Activated effector memory CD4-positive, alpha-beta T cell treated with anti-CD3 and anti-CD28 coated beads, Interleukin-2, amount 50 U/mL, for 16 hours (primary cell): ENCODE measurements around the gene PAK6.

Source experiments
- DNase-seq: peaks from one replicate; pipeline ENCODE4 v3.0.0-alpha.2; 2020

The PAK6 gene

DNA sequence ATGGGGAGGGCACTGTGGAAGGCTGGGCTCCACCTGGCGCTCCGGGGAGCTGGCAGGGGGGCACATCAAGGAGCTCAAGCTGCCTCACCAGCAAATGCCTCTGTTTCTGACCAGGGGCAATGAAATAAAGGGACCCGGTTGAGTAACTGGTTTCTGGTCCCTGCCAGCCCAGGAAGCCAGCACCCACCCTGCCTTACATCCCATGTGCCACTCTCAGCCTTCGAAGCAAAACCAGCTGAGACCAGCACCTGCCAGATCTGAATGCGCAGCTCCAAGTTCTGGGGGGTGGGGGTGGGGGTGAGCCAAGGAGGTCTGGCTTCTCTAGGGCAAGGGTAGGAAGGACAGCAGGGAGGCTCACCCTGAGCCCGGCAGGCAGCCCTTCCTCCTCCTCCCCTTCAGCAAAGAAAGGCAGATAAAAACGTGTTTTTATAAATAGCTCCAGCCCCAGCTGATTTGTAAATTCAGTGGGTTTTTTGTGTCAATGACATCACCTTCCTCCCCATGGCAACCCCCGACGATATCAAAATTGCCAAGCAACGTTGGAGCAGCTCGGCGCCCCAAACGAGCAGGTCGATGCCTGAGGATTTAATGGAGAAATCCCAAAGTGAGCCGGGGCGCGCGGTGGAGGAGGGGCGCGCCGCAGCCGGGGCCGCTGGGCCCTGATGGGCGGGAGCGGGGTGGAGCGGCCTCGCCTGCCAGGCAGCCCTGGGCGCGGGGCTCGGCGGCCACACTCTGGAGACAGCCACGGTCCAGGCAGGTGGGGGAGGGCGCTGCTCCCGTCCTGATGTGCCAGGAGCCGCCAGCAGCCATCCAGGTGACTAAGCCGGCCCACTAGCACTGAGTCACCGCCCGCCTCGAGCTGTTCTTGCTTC is at the start of gene PAK6:
Gene PAK6, plus strand, starts transcription at position 532 of the 872 bp plus-strand sequence. CDS start 25,723 bp downstream, outside the sequence.
- DNase-seq: peak; percentile 74

DNA sequence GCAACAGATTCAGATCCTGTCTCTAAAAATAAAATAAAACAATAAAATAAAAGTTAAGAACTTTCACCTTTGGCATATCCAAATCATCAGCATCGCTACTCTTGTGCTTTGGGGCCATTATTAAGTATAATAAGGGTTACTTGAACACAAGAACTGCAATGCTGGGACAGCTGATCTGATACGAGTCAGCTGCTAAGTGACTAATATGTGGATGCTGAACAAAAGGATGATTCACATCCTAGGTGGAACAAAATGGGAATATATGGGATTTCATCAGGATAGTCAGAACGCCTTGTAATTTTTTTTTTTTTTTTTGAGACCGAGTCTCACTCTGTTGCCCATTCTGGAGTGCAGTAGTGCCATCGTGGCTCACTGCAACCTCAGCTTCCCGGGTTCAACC is 48.3 kb upstream of the PAK6 start:
- no peak for DNase-seq

DNA sequence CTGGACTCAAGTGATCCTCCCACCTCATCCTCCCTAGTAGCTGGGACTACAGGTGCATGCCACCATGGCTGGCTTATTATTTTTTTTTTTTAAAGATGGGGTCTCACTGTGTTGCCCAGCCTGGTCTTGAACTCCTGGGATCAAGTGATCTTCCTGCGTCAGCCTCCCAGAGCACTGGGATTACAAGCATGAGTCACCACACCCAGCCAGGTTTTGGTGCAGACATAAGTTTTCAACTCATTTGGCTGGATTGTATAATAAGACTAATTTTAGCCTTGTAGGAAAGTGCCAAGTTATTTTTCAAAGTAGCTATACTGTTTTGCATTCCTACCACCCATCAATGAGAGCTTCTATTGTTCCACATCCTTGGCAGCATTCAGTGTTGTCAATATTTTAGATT is 45.9 kb upstream of the PAK6 start:
- no peak for DNase-seq

DNA sequence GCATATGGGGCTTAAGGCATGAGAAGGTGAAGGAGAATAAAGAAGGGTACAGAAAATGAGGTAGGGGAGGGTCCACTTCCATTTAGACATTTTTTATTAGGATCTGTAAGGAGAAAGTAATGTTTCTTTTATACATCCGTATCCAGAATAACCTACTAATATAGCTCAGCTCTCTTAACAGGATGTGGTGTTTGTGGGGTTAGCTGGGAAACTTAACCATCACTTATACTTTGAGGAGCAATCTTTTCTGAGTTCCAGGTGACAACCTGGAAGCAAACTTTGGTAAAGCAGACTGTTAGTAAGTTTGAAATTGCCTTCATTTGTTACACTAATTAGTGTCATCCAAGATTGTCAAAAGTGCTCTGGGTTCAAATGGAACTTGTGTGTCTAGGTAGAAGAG is 41.4 kb upstream of the PAK6 start:
- no peak for DNase-seq

DNA sequence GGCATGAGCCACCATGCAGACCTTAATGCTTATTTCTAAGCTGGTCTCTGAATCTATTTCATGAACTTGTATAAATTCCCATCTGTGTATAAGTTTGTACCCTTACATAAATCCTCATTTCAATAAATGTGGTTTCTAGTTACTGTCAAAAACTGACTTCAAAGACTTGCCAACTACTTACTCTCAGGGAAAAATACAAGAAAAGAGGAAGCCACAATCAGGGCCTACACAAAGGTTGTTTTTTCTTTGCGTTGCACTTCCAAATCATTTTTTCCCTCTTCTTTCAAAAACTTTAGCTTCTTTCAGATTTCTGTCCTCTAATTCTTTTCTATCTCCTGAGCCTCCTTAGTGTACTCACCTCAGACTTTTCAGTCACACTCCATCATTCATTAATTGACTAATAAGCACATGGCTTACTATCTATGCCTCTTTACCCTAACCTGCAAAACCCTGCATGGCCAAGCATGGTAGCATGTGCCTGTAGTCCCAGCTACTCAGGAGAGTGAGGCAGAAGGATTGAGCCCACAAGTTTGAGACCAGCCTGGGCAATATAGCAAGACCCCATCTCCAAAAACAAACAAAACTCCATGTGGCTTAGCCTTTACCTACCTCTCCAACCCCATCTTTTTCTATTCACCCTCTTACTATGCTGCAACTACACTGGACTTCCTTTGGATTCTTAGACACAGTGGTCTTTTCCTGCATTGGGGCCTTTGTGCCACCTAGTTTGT is 40.3 kb upstream of the PAK6 start:
- no peak for DNase-seq

DNA sequence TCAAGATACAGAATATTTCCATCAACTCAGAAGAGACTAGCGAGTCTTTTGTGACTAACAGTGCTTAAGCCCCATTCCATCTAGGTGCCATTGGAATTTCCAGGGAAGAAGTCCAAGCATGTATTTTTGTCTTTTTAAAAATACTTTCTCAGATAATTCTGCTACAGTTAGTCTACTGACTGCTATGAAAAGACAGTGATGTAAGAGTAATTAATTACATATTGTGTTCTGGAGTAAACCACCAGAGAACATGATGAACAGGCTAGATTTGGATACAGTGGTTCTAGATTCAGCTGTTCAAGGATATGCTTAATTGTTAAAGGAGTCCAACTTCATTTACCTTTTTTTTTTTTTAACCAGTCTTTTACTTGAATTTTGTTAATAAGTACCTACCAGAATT is 34.8 kb upstream of the PAK6 start:
- DNase-seq: no peak

DNA sequence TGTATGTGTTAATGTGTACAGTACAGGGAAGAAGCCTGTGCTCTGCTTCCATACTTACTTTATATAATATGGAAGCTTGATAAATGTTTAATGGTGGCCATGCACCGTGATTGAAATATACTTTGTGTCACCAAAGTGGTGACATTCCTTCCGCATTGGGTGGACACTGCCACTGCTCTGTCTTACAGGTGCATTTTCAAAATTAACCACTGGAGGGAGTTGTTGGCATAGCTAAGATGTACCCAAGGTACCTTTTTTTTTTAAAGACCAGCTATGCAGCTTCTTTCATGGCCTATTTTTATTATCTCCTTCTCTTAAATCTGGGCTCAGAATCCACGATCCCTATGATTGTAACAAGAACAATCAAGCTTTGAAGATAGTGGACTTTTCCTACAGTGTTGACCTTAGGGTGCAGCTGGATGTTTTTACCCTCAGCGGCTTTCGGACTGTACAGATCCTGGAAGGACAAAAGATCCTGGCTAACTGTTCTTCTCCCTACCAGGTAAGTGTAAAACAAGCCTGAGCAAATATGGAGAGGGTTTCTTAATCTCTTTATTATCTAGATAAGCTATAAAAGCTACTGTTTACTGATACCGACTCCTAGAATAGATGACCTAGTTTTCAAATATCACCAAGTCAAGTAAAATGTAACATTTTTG is 21.6 kb upstream of the PAK6 start:
- DNase-seq: no peak

DNA sequence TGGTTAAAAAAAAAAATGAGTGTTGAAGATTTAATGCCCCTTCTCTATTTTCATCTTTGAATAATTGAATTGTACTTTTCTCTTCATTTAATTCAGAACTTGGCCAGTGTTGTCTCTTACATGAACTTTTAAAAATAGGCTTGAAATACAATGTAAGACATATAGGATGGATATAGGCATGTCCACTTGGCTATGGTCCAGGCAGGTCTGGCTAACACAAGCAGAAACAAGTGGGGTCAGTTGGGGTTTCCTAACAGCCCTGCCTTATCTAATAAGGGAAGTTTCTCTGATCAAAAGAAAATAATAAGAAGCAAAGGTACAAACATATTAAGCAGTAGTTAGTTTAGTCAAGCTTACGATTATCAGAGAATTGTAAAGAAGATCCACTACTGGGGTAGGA is 19.1 kb upstream of the PAK6 start:
- DNase-seq: no peak

DNA sequence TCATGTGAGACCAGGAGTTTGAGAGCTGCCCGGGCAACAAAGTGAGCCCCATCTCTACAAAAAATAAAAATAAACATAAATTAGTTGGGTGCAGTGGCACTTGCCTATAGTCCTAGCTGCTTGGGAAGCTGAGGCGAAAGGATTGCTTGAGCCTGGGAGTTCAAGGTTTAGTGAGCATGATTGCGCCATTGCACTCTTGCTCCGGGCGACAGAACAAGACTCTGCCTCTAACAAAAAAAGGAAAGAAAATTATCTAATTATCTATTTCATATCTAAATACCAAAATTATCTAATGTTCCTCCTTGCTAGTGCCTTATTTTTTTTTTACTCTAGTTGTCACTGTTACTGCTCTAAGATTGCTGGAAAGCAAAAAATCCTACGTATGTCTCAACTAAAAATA is 16.7 kb upstream of the PAK6 start:
- no peak for DNase-seq

DNA sequence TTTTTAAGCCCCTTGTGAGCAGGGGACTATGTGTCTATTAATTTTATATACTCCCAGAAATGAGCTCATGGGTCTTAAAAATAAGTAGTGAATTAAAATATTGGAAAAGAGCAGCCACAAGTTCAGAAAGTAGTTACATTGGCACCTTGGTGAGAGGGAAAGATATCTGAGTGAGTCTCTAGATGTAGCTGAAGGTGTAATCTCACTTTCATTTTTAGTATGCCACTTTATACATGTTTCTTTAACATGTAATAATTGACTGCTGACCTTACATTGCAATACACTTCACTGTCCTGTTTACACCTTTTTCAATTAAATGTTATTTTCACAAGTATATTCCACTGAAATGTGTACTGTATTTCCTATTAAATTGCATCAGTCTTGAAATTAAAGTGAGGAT is 12.1 kb upstream of the PAK6 start:
- DNase-seq: no peak

DNA sequence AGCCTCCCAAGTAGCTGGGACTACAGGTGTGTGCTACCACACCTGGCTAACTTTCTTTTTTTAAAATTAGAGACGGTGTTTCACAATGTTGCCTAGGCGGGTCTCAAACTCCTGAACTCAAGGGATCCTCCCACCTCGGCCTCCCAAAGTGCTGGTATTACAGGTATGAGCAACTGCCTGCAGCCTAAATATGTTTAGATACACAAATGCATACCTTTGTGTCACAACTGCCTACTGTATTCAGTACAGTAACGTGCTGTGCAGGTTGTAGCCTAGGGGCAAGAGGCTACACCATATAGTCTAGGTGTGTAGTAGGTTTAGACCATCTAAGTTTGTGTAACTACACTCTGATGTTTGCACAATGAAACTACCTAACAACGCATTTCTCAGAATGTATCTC is 9.5 kb upstream of the PAK6 start:
- no peak for DNase-seq

DNA sequence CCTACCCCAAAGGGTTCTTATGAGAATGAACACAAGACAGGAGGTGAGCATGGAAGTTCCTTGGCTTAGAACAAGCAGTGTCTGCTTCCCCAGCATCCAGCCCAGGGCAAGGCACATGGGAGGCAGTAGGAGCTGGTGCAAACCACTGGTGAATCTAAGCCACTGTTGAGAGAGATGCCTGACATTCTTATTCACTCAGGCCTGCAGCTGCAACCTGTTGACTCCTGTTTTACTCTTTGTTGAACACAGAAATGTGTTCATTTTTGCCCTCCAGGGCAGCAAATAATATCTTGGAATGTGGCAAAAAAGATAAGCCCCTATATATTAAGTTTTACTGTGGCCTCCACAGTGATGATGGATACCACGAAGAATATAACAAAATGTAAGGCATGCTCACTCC is 8.9 kb upstream of the PAK6 start:
- no peak for DNase-seq

DNA sequence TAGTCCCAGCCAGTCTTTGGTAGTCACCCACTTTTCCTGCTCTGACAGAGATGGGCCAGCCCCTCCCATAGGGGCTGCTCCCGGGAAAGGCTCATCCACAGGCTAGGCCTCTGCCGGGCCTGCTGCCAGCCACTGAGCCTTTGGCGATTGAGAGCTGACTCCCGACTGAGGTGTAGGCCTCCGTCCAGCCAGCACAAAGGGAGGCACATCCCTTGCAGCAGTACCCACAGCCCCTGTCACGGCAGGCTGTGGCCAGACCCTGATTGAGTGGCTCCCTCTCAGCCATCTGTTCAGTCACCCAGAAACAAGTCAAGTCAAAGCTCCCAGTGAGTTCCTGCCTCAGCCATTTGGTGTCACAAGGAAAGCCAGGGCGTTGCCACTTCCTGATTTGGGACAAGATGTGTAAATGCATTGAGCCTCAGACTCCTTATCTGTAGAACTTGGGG is 6.2 kb upstream of the PAK6 start:
- no peak for DNase-seq

DNA sequence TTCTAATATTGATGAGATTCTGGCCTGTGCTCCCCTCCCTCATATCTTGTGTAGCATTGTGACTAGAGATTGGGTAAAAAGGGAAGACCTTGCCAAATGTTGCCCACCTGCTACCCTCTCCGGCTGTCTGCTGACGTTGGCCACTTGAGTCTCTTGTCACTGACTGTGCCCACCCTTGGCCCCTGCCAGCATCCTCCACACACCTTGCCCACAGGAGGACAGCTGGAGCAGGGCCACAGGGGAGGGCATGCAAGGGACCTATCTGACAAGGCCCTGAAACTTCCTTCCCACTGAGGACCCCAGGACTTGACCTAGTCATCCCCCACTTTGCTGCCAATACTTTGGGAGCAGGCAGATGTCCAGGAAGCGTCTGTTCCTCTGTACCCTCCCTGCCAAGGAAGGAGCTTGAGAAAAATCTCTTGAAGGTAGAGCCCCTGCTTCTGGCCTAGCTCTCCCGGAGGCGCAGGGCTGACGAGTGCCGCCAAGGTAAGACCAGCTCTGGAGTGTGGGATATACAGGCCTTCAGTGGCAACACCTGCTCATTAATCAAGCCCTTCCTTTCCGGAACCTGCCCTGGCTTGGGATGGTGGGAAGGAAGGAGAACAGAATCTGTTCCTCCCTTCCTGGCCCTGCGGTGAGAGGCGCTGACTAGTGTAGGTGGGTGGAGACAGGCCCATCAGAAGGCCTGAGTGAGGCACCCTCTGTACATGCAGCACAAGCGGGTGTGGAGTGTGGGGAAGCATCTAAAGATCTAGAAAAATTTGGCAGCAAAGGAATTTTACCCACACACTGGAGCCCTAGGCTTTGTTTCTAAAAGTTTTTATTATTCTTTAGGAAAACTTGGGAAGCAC is 4.9 kb upstream of the PAK6 start:
- no peak for DNase-seq

DNA sequence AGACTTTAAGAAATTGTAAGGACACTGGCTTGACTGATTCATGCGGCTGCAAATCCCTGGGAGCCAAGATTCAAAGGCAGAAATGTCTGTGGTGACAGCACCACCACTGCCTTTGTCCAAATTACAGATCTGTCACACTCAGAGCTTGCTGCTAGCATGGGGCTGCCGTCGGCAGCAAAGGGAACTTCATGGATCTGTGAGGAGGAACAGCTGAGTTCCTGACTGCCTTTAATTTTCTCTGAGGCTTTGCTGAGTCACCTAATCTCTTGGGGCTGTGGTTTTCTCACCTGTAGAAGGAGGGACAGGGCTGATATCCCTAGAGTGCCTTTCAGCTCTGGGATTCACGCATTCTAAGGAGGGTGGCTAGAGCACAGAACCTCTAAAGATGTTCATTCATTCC is 4.1 kb upstream of the PAK6 start:
- no peak for DNase-seq

DNA sequence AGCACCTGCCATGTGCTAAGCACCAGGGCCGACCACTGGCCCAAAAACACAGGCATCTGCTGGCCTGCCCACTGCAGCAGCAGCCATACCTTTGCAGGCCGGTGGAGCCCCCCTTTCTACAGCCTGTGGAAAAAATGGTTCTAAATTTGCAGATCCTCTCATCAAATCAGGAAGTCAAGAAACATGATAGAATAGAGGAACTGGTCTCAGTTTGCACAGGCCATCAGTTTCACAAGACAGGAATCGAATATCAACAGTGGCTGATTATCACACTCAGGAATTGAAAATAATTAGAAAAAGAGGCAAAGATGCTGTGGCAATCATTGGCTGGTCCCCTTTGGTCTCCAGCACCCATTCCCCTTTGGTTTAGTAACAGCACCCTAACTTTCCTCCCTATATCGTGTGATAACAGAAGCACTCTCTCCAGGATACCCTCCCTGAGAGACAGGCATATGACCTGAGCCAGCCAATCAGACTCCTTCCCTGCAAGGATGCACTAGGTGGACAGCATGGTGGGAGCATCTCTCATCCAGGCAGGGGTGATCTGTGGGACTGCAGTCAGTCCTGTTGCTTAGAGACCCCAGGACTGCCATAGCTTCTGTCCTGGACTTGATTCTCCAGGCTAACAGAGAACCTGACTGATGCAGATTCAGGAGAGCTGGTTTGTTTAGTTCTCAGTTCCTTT is 3.5 kb upstream of the PAK6 start:
- DNase-seq: no peak

DNA sequence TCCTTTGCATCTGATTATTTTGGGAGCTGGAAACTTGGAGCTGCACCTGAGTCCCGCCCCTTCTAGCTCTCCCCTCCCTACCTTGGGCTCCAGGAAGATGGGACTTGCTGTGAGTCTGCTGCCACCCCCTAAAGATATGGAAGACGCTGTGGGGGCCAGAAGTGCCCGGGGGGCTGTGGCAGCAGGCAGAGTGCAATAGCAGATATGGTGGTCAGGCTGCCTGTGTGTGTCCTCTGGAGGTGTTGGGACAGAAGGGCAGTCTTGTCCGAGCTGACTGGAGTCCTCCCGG is 485 bp downstream of the PAK6 start:
- no peak for DNase-seq

DNA sequence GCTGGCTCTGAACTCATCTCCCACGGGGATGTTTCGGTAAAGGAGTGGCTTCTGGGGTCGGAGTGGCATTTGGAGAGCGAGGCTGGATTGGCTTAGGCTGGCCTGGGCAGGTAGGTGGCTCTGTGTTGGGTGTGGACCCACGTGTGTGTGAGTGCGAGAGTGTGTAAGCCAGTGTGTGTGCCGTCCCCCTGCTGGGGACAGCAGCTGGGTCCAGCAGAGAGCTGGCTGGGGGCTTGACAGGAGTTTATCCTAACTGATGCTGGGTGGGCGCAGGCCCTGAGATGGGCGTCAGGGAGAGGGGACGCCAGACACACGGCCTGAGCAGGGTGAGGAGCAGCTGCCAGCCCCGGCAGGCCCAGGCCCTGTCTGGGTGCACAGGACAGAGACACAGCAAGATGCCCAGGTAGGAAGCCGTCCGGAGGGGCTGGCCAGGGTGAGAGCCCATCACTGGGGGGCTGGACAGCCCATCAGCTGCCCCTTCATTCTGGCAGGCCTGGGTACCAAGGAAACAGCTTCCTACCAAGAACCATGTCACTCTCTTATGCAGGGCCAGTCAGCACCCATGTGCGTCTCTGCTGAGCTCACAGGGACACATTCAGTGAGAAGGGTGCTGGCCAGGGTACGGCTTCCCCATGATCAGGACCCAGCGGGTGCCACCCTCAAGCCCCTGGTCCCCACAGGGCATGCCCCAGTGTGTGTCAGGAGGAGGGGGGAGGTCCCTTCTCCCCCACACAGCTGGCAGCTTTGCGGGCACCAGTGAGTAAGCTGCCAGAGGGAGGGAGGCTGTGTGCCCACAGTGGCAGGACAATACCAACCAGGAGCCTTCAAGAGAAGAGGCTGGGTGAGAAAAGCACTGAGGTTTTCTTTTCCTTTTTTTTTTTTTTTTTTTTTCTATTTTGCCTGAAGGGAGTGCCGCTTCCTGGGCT is 1.1 kb downstream of the PAK6 start:
- DNase-seq: peak; percentile 56

DNA sequence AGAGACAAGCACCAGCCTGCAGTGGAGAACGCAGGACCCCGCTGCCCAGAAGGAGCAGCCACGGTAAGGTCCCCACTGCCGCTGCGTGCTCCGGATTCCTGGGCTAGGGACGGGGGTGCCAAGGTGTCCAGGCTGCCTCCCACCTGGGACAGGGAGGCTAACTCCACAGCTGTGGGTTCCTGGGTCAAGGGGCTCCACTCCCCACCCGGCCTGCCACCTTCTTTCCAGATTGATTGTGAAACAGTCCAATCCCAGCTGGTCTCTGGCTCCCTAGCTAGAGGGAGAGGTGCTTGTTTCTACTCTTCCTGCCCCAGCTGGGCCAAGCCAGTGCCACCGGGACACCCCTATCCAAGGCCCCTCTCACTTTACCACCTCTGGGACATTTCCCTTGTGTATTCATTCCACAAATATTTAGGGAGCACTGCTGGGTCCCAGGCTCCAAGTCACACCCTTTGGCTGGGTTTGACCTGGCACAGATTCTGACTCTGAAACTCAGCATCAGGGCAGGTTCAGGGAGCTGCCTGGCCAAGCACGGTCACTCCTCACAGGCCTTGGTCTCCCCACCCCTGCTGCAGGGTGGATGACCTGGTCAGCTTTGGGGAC is 1.9 kb downstream of the PAK6 start:
- DNase-seq: peak; percentile 43

DNA sequence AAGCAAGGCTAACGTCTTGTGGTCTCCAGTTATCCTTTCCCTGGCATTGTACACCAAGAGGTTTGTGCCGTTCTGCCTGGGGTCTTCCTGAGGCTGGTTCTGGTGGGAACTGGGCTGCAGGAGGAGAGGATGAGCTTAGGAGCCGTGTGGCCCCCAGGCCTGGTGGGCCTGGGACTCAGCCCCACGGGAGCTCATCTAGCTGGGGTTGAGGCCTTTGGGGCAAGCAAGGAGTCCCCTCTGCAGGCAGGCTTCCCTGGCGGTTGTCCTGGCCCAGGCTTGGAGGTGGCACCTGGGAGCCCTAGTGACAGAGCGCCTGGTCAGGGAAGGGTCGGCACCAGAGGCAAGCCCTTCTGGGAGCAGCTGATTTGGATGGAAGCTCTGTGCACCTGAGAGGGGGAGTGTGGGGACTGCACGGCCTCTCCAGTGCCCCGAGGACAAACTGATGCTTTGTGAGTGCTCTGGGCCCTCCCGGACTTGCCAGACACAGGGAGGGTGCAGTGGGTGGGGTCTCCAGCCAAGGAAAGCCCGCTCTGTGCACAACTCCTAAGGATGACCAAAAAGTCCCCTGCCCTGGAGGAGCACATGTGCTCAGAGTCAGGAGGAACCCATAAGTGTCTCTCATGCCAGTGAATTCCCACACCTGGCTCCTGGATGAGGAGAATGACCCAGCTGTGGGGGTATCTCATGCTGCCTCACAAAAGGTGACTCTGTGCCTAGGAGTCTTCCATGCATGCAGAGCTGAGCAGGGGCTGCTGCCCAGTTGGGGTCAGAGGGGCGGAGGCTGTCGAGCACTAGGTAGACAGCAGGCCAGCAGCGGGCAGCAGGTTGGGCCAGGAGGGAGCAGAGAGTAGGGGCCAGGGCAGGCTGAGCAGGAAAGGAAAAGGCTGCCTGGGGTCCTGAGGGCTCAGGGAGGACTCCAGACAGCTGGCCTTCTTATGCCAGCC is 2.7 kb downstream of the PAK6 start:
- DNase-seq: peak; percentile 50
